ENCODE results near the gene ZFTA.

Gene ZFTA

DNA sequence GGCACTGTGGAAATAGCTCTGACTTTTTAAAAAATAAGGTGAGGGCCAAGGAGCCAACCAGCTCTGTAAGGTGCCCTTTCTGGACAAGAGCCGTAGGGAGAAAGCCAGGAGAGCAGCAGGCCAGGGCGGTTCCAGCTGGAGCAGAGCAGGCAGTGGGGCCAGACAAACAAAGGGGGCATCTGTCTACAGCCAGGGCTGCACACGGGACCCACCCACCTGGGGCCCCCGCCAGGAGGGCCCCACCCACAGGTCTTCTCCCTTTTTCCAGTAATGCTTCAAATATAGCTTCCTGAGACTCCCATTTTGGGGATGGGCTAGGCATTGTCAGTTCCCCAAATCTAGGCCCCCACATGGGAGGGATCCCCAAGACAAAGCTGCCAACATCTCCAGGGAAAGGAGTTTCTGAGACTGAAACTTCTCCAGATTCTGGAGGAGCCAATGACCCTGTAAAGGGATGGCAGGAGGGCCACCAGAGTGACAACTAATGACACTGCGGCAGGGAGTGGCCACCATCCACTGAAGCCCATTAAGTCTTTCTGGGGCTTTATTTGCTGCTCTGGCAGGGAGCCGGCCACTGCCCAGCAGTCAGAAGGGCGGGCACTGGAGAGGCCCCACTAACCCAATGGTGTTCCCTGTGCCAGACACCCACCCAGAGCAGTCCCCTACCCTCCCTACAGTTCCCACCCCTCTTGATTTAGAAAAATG lies 1.9 kb downstream of the ZFTA start:
- H3K4me3 ChIP-seq (ENCODE audit: insufficient read length, low read depth), result peak overlapping the region; percentile 90
- H3K27me3 ChIP-seq (ENCODE audit: insufficient read depth, insufficient read length), result peaks cover 24% of the 10 kb centered on the region
- H3K4me1 ChIP-seq (ENCODE audit: insufficient read depth, insufficient read length), result peaks cover 27% of the 10 kb centered on the region
- no peak for DNase-seq (ENCODE audit: low read depth, low spot score)
- TF ChIP-seq SUZ12 (IDR thresholded peaks at IDR 0.05; ENCODE audit: extremely low read depth, insufficient read depth, insufficient read length), result no peak
- TF ChIP-seq YY1 (IDR thresholded peaks at IDR 0.05; ENCODE audit: insufficient read depth, insufficient read length), result no peak
- TF ChIP-seq ZNF274 (IDR thresholded peaks at IDR 0.05; ENCODE audit: low read depth, low read length), result no peak
- no peaks in the 10 kb centered on the region for H3K9me3 ChIP-seq (ENCODE audit: insufficient read depth, low read length)
- H3K9ac ChIP-seq (ENCODE audit: insufficient read length, low read depth), result peak overlapping the region; percentile 64
- peaks cover 33% of the 10 kb centered on the region for H3K36me3 ChIP-seq (ENCODE audit: insufficient read depth, insufficient read length, low read length)

GRCh38 chr11:63765688-63766241 lies 2.8 kb downstream of the ZFTA start:
- no peak overlapping the region for H3K4me3 ChIP-seq (ENCODE audit: insufficient read length, low read depth)
- peaks cover 25% of the 10 kb centered on the region for H3K4me1 ChIP-seq (ENCODE audit: insufficient read depth, insufficient read length)
- H3K36me3 ChIP-seq (ENCODE audit: insufficient read depth, insufficient read length, low read length), result peaks cover 37% of the 10 kb centered on the region

GRCh38 chr11:63764679-63765647 lies 3.6 kb downstream of the ZFTA start:
- peak overlapping the region; percentile 92 for H3K4me3 ChIP-seq (ENCODE audit: insufficient read length, low read depth)
- peak overlapping the region; percentile 88 for H3K9ac ChIP-seq (ENCODE audit: insufficient read length, low read depth)

More at GRCh38 chr11:63765688-63766241, 2.8 kb downstream of the ZFTA start:
- TF ChIP-seq YY1 (IDR thresholded peaks at IDR 0.05; ENCODE audit: insufficient read depth, insufficient read length), result no peak
- no peak for TF ChIP-seq ZNF274 (IDR thresholded peaks at IDR 0.05; ENCODE audit: low read depth, low read length)
- TF ChIP-seq SUZ12 (IDR thresholded peaks at IDR 0.05; ENCODE audit: extremely low read depth, insufficient read depth, insufficient read length), result no peak
- peaks cover 16% of the 10 kb centered on the region for H3K27me3 ChIP-seq (ENCODE audit: insufficient read depth, insufficient read length)
- no peaks in the 10 kb centered on the region for H3K9me3 ChIP-seq (ENCODE audit: insufficient read depth, low read length)
- no peak for DNase-seq (ENCODE audit: low read depth, low spot score)
- peak overlapping the region; percentile 64 for H3K9ac ChIP-seq (ENCODE audit: insufficient read length, low read depth)

GRCh38 chr11:63764340-63764678 lies 4.3 kb downstream of the ZFTA start:
- Histone ChIP-seq H3K27me3 (ENCODE audit: insufficient read depth, insufficient read length) (peaks cover 2% of the 10 kb centered on the region), H3K4me1 (ENCODE audit: insufficient read depth, insufficient read length) (peaks cover 23% of the 10 kb centered on the region), H3K9ac (ENCODE audit: insufficient read length, low read depth) (peak overlapping the region; percentile 88), H3K9me3 (ENCODE audit: insufficient read depth, low read length) (no peaks in the 10 kb centered on the region), H3K36me3 (ENCODE audit: insufficient read depth, insufficient read length, low read length) (peaks cover 50% of the 10 kb centered on the region), H3K4me3 (ENCODE audit: insufficient read length, low read depth) (peak overlapping the region; percentile 92)
- no peak for DNase-seq (ENCODE audit: low read depth, low spot score)
- TF ChIP-seq ZNF274 (IDR thresholded peaks at IDR 0.05; ENCODE audit: low read depth, low read length), result no peak
- no peak for TF ChIP-seq SUZ12 (IDR thresholded peaks at IDR 0.05; ENCODE audit: extremely low read depth, insufficient read depth, insufficient read length)
- TF ChIP-seq YY1 (IDR thresholded peaks at IDR 0.05; ENCODE audit: insufficient read depth, insufficient read length), result no peak

More at GRCh38 chr11:63764679-63765647, 3.6 kb downstream of the ZFTA start:
- DNase-seq (ENCODE audit: low read depth, low spot score), result no peak
- peaks cover 8% of the 10 kb centered on the region for H3K27me3 ChIP-seq (ENCODE audit: insufficient read depth, insufficient read length)
- no peak for TF ChIP-seq SUZ12 (IDR thresholded peaks at IDR 0.05; ENCODE audit: extremely low read depth, insufficient read depth, insufficient read length)
- no peak for TF ChIP-seq ZNF274 (IDR thresholded peaks at IDR 0.05; ENCODE audit: low read depth, low read length)
- TF ChIP-seq YY1 (IDR thresholded peaks at IDR 0.05; ENCODE audit: insufficient read depth, insufficient read length), result no peak
- peaks cover 25% of the 10 kb centered on the region for H3K4me1 ChIP-seq (ENCODE audit: insufficient read depth, insufficient read length)
- H3K36me3 ChIP-seq (ENCODE audit: insufficient read depth, insufficient read length, low read length), result peaks cover 45% of the 10 kb centered on the region
- H3K9me3 ChIP-seq (ENCODE audit: insufficient read depth, low read length), result no peaks in the 10 kb centered on the region

GRCh38 chr11:63763496-63764339 lies 4.9 kb downstream of the ZFTA start:
- H3K9ac ChIP-seq (ENCODE audit: insufficient read length, low read depth), result peak overlapping the region; percentile 99

GRCh38 chr11:63762654-63763495 lies 5.7 kb downstream of the ZFTA start:
- DNase-seq (ENCODE audit: low read depth, low spot score), result no peak
- Histone ChIP-seq H3K4me1 (ENCODE audit: insufficient read depth, insufficient read length) (peaks cover 23% of the 10 kb centered on the region), H3K4me3 (ENCODE audit: insufficient read length, low read depth) (peak overlapping the region; percentile 92), H3K27me3 (ENCODE audit: insufficient read depth, insufficient read length) (no peaks in the 10 kb centered on the region), H3K36me3 (ENCODE audit: insufficient read depth, insufficient read length, low read length) (peaks cover 60% of the 10 kb centered on the region), H3K9ac (ENCODE audit: insufficient read length, low read depth) (peak overlapping the region; percentile 99), H3K9me3 (ENCODE audit: insufficient read depth, low read length) (no peaks in the 10 kb centered on the region)
- TF ChIP-seq SUZ12 (IDR thresholded peaks at IDR 0.05; ENCODE audit: extremely low read depth, insufficient read depth, insufficient read length), result no peak
- no peak for TF ChIP-seq YY1 (IDR thresholded peaks at IDR 0.05; ENCODE audit: insufficient read depth, insufficient read length)
- TF ChIP-seq ZNF274 (IDR thresholded peaks at IDR 0.05; ENCODE audit: low read depth, low read length), result no peak

More at GRCh38 chr11:63763496-63764339, 4.9 kb downstream of the ZFTA start:
- Histone ChIP-seq H3K4me3 (ENCODE audit: insufficient read length, low read depth) (peak overlapping the region; percentile 92), H3K27me3 (ENCODE audit: insufficient read depth, insufficient read length) (no peaks in the 10 kb centered on the region), H3K4me1 (ENCODE audit: insufficient read depth, insufficient read length) (peaks cover 23% of the 10 kb centered on the region), H3K9me3 (ENCODE audit: insufficient read depth, low read length) (no peaks in the 10 kb centered on the region), H3K36me3 (ENCODE audit: insufficient read depth, insufficient read length, low read length) (peaks cover 52% of the 10 kb centered on the region)
- DNase-seq (ENCODE audit: low read depth, low spot score), result no peak
- TF ChIP-seq SUZ12 (IDR thresholded peaks at IDR 0.05; ENCODE audit: extremely low read depth, insufficient read depth, insufficient read length), result no peak
